Stimulated activated CD4-positive, alpha-beta T cell treated with anti-CD3 and anti-CD28 coated beads, Interleukin-1b, Interleukin-23, amount 100 ng/mL, for 4 hours (primary cell): ENCODE results near the gene SKAP1.
"Not testable (repeated sequence)": the region's sequence is repeated elsewhere in the genome, so short reads cannot be mapped to it uniquely, and the experiment has no call there.

Source experiments
- DNase-seq, 2 donors: peaks; one replicate each; pipeline ENCODE4 v3.0.0-alpha.2; 2020; ENCODE audit warnings: low read depth in 2 of 2

The SKAP1 gene

DNA sequence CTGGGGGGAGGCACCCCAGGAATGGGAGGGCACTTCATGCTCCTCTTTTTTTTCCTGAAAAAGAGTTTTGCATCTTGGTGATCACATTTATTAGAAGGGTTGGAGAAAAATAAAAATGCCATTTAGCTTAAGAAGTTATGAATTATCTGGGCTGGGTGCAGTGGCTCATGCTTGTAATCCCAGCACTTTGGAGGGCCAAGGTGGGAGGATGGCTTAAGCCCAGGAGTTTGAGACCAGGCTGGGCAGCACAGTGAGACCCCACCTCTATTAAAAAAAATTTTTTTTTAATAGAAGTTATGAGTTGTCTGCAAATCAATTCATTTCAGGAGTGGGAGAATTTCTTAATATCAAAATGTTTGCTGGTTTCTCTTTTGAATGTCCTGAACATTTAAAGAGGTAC lies 219.0 kb downstream of the SKAP1 start:
- no peak for DNase-seq

DNA sequence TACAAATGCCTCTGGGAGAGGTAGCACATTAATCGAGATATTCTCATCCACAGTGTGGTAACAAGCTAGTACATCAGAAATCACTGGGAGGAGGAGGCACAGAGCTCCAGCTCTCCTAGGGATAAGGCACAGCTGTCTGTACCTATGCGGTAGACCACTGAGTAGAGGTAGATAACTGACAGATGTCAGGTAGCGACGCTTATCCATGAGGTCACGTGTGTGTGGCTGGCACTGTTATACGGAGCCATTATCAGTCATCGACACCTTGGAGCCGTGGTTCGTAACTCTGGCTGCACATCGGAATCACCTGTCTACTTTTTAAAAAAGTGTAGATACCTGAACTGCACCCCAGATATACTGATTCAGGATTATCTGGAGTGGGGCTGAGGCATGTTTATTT lies 220.0 kb downstream of the SKAP1 start:
- no peak for DNase-seq

DNA sequence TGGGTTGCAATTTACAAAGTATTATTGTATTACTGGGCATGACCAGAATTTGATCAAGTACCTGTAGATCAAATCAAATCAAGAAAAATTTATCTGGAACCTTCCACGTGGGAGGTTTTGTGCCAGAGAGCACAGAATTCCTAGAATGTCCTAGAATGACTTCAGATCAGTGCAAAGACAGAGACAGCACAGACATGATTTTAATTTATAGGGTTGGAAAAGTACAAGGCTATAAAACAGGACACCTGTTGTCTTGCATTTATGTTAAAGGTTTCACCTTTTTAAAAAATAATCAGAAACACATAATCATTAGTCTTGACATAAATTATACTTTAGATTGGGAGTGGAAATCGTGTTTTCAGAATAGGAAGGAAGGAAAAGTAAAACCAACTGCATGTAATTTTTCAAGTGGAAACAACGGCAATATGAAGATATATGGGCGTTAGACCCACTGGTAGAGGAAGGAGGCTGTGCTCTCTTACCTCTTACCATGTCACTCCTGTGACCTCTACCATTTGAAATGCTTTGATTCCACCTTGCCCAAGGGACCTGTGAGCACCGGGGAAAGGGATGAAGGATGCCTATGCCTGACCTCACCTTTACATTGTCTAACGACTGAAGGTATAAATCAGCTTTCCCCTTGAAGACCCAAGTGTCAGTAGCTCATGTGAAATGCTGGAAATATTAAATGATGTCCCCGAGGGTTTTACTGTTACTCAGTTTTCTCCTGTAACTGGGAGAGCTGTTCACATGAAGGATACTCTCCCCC lies 222.1 kb downstream of the SKAP1 start:
- no peak for DNase-seq

DNA sequence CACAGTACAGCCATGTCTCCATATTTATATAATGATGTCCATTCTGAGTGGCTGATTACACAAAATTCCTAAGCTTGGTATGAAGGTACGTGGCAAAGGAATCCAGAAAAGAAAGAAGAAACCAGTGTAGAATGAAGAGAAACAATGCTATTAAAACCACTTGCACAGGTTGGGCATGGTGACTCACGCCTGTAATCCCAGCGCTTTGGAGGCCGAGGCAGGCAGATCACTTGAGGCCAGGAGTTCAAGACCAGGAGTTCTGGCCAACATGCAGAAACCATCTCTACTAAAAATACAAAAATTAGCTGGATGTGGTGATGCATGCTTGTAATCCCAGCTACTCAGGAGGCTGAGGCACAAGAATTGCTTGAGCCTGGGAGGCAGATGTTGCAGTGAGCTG lies 223.0 kb downstream of the SKAP1 start:
- not testable (repeated sequence) for DNase-seq

GRCh38 chr17:48202959-48203358 lies 227.1 kb downstream of the SKAP1 start:
- no peak for DNase-seq

DNA sequence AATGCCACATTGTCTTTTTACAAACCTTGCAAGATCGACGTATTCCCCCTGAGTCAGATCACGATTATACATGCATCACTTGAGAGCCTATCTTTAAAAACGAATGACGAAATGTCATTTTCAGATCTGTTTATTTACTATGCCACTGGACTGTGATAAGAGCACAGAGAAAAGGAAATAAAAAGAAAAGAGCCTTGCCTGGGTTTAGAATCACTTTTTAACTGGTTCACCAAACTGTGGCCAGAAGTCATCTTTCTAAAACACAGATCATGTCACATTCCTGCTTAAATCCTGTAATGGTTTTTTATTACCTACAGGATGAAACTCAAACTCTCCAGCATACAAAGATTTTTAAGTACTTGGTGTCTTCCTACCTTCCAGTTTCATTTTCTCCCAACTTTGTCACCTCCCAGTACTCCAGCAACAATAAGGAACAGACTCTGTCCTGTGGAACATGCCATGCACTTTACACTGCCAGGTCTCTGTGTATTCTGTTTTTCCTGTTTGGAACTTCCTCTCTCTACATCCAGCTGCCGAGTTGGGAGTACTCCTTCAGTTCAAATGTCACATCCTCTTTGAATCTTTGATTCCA lies 231.0 kb downstream of the SKAP1 start:
- DNase-seq: no peak

- no peak for DNase-seq
Observed at GRCh38 chr17:48195910-48196309, 234.1 kb downstream of the SKAP1 start.

DNA sequence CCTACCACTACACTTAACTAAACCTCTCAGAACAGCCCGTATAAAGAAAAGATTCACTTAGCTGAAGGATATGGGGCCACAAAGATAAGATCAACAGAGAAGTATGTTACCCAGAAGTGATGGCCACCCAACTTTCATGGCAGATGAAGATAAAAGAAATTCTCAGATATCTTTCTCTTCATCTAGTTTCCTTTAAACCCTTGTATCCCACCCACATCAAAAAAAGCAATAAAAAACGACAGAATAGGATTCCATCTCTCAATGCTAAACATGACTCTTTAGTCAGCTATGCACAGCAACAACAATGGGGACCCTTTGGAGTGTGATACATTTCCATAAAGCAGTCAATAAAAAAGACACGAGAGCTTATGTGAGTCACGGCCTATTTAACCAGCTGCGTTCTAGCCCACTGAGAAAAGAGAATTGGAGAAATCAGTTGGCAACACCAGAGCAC lies 235.9 kb downstream of the SKAP1 start:
- no peak for DNase-seq

DNA sequence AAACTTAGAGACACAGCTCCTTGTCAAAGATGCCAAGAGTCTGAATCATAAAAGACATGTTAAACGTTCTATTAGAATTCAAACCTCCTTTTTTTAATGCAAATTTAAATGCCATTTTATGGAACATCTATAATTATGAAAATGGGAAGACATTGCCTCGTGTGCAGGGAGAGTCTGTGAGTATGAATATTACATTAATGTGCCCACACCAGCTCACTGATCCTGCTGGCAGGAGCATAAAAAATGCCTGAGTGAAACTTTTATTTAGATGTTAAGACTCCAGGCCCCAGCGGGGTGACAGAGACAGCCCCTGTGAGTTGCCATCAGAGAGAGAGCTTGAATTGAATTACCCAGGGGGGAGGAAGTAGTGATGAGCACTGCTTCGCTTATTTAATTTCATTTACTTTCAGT lies 237.7 kb downstream of the SKAP1 start:
- DNase-seq: no peak

DNA sequence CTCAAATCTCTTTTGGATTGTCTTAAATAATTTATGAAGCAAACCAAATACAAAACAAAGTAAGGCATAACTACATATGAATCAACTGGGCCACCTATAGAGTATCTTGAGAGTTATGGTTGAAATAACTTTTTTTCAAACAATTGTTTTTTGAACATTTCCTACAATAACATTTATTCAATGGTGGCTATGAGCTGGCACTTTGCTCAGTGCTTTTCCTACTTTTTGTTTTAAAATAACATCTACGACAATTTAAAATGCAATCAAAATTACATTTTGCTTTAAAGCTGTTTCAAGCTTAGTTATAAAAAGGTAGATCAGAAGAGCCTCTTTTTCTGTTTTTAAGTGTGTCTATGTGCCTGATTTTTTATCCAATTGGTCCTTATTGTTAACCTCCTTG lies 238.7 kb downstream of the SKAP1 start:
- no peak for DNase-seq

- DNase-seq: no peak
Observed at GRCh38 chr17:48190871-48191270, 239.1 kb downstream of the SKAP1 start.

- no peak for DNase-seq
Observed at GRCh38 chr17:48187872-48188608, 242.0 kb downstream of the SKAP1 start.

- DNase-seq: not testable (repeated sequence)
Observed at GRCh38 chr17:48186317-48186716, 243.7 kb downstream of the SKAP1 start.

DNA sequence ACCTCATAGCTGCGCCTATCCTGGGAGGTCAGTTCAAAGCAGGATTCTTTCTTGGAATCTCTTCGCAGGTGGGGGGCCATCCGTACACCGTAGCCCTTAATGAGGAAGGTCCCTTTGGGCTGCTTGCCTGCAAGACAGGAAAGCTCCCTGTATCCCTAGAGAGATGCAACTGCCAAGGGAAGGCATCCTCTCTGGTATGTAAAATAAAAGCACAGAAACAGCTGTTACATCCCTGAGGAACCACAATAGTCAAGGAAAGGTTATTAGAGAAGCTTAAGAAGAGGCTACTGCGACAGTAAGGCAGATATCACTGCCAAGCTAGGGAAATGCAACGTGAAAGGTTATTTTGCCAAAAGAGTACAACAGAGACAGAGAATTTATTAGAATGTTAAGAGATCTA lies 245.3 kb downstream of the SKAP1 start:
- DNase-seq: no peak

DNA sequence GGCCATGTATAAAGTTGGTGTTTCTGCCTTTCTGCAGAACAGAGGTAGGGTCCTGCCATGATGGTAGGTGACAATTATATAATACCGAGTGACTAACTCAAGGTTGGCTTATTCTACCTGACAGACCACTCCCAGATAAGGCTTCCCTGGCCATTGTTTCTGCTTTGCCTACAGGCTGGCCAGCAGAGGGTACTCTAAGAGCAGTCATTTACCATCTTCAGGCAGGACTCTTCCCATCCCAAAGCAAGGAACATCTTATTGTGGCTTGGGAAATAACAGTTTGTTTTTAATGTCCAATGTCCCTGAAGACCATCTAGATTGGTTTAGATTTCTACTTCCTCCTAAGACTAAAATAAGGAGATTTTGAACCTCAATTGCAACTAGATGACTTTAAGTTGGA lies 248.4 kb downstream of the SKAP1 start:
- no peak for DNase-seq

- DNase-seq: no peak
Observed at GRCh38 chr17:48180842-48181629, 249.0 kb downstream of the SKAP1 start.

DNA sequence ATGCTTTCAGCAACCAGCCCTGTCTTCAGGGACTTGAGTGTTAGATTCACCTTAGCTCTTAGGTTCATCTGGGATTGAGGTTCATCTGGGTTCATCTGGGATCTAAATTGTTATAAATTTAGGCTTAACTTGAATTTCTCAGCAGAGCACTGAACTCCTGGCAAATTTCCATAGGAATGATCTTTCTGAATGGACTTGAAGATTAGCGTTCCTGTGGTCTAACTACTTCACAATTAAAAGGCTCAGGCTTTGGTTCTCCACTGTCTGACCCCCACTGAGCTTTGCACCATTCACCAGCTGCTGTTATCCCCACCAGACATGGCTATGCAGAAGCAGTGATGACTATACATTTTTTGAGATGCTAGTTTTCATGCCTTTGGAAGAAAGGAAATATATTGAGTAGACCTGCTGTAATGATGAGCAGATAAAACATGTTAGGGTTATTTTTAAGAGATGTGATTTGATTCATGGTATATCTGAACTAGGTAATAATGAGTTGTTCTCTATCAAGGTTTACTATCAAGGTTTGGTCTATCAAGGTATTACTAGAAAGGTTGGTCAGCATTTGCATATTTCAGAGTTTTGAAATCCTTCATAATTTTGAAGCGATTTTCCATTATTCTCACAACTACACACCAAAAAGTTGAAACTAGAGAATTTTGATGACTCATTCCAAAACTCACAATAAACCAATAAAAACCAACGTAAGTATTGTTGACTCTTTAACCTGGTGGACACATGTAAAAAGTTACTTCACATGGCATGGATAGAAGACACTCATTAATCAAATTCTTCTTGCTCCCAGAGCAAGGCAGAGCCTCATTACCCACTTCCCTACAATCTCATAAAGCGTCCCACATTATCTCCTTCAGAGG lies 250.7 kb downstream of the SKAP1 start:
- no peak for DNase-seq

DNA sequence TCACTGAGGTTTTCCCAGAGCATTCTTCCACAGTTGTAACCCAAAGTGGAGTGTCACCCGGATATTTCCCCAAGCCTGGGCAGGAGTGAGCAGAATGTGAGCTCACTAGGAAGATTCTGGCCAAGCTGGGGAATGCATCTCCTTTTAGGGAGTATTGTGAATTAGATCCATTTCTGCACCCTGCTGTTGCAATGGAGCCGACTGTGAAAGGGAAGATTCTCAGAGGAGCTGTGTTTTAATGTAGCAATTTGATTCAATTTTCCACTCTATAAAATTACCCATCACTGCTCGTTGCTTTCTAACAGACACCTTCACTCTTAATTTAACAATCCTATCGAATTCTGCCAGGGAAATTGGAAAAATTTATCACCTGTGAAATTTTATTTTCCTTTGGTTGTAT lies 251.7 kb downstream of the SKAP1 start:
- no peak for DNase-seq

DNA sequence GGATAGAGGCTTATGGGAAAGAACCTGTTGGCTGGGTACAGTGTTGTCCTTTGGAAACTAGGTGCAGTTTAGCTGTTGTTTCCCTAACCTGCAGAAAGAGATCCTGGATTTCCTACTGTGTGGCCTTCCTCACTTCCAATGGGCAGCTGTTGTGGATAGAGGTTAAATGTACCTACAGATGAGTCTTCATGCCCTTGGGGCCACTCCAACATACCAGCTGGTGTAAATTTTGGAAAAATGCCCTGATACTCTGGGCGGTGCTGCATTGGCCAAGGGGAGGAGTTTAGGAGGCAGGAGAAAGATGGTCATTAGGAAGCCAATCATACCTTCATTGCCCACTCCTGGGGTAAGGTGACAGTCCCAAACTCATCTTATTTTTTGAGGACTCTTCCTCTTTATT lies 252.2 kb downstream of the SKAP1 start:
- no peak for DNase-seq

DNA sequence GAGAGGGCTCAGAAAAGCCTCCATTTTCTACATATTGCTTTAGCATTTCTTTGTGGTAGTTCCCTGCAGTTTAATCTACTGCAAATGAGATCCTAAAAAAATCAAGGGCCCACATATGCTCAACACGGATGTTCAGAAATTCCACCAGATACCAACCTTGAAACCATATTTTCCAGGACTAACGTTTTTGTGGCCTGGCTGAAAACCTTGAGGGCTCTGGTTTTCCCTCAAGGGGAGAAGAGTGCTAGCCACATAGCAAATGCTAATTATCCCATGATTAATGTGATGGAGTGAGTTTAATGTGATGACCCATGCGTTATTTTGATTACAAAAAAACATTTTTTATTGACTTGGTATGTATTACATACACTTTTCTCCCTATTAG lies 253.6 kb downstream of the SKAP1 start:
- no peak for DNase-seq
